K562 (cell line): ENCODE measurements around the gene SURF4. TPM values are rescaled to one million over a fixed set of nuclear protein-coding genes. Genes with fewer than 3 reads are reported as not detected.

ENCODE experiments used
- ATAC-seq: fragments of 200-7000 bp; cut with Tn5 transposase; 3 replicates; pipeline ENCODE4 v1.9.1; 2020; ENCODE audit warnings: moderate library complexity
- BruUV-seq: library from RNA; stranded (reverse); fragments of 400-500 nt; replicated peaks from 2 replicates; lab custom pipeline; 2021; lab: Mats Ljungman, UMichigan
- CTCF ChIA-PET: fragments of 300-600 bp; formaldehyde crosslinking; extraction: SDS; loops from one replicate; lab custom pipeline; 2021; ENCODE audit warnings: low intra/inter-chr PET ratio; lab: Yijun Ruan, JAX
- POLR2A ChIA-PET: fragments of 300-600, 350-650 bp; sonication (Branson Sonifier 250); formaldehyde crosslinking; extraction: SDS; loops from one replicate; lab custom pipeline; 2021; ENCODE audit warnings: antibody characterized with exemption, inconsistent platforms; lab: Yijun Ruan, JAX
- DNase-seq, 4 experiments: peaks; one replicate each; pipeline versions ENCODE4 v3.0.0 to v3.0.0-alpha.2; 2011 to 2018; ENCODE audit warnings: low spot score in 3 of 4, mixed read lengths in 3 of 4; ENCODE audit errors: extremely low read depth in 1 of 4
- FAIRE-seq: peaks from 2 replicates; lab custom pipeline; 2011; peaks lifted over from hg19 to GRCh38; lab: Jason Lieb, UNC
- H2AFZ ChIP-seq: 2 replicates; pipeline ENCODE4 v1.6.0; 2011; ENCODE audit warnings: low read depth, low read length, control low read depth, inconsistent platforms
- H3K27ac ChIP-seq: fragments of 200-600 bp; 3 replicates; pipeline ENCODE4 v1.8.0; 2011; ENCODE audit warnings: low read depth, mild to moderate bottlenecking, control low read depth, inconsistent platforms, low read length, moderate library complexity, mixed read lengths; ENCODE audit errors: extremely low read depth
- H3K27me3 ChIP-seq, 2 experiments: fragments of 300-600 bp in 1 of 2; 2 replicates in 1 of 2; 3 replicates in 1 of 2; pipeline versions ENCODE4 v1.6.0 to v1.8.0; 2011; ENCODE audit warnings: inconsistent platforms in 2 of 2, low read length in 2 of 2, mild to moderate bottlenecking in 1 of 2, mixed read lengths in 1 of 2, moderate library complexity in 1 of 2; ENCODE audit not compliant: control insufficient read depth in 2 of 2, insufficient read depth in 2 of 2
- H3K36me3 ChIP-seq: fragments of 300-600 bp; 3 replicates; pipeline ENCODE4 v1.8.0; 2011; ENCODE audit warnings: mild to moderate bottlenecking, low read length, inconsistent platforms; ENCODE audit not compliant: control insufficient read depth, insufficient read depth
- H3K4me1 ChIP-seq, 2 experiments: fragments of 200-600 bp in 1 of 2; replicated peaks in 1 of 2; 2 replicates in 1 of 2; 3 replicates in 1 of 2; pipeline versions ENCODE4 v1.5.1 to v1.8.0; 2011; ENCODE audit warnings: inconsistent platforms in 2 of 2, low read length in 2 of 2, mild to moderate bottlenecking in 1 of 2, mixed read lengths in 1 of 2, moderate library complexity in 1 of 2; ENCODE audit not compliant: control insufficient read depth in 2 of 2, insufficient read depth in 2 of 2
- H3K4me2 ChIP-seq: 2 replicates; pipeline ENCODE4 v1.6.1; 2011; ENCODE audit warnings: low read length, control low read depth, inconsistent platforms, mixed read lengths; ENCODE audit not compliant: insufficient read depth
- H3K4me3 ChIP-seq: fragments of 200-600 bp; sonication (generic), shearing (Covaris generic); 2 replicates; pipeline ENCODE4 v1.5.1; 2016; ENCODE audit warnings: control low read depth, inconsistent platforms
- H3K79me2 ChIP-seq: fragments of 200-600 bp; 3 replicates; pipeline ENCODE4 v1.8.0; 2011; ENCODE audit warnings: low read length, inconsistent platforms; ENCODE audit not compliant: control insufficient read depth, insufficient read depth
- H3K9ac ChIP-seq, 2 experiments: 2 replicates each; pipeline versions ENCODE4 v1.6.0 to v1.6.1; 2011; ENCODE audit warnings: low read depth in 2 of 2, low read length in 2 of 2, control low read depth in 1 of 2, inconsistent platforms in 1 of 2, mild to moderate bottlenecking in 1 of 2, mixed read lengths in 1 of 2; ENCODE audit not compliant: insufficient read depth in 1 of 2
- H3K9me1 ChIP-seq: one replicate; pipeline ENCODE4 v1.6.0; 2011; ENCODE audit warnings: inconsistent platforms, mild to moderate bottlenecking, low read length, moderate library complexity; ENCODE audit not compliant: control insufficient read depth, insufficient read depth
- H3K9me3 ChIP-seq: replicated peaks from 2 replicates; pipeline ENCODE4 v1.5.1; 2011; ENCODE audit warnings: low read depth, low read length, inconsistent platforms; ENCODE audit not compliant: control insufficient read depth, insufficient read depth
- H4K20me1 ChIP-seq: replicated peaks from 2 replicates; pipeline ENCODE4 v1.6.1; 2011; ENCODE audit warnings: low read length, inconsistent platforms, mixed read lengths; ENCODE audit not compliant: control insufficient read depth, insufficient read depth
- NR2C1 ChIP-seq, 2 experiments: fragments of 450-650 bp; IDR thresholded peaks; 2 replicates each; pipeline ENCODE4 v1.6.1; 2017; ENCODE audit warnings: mild to moderate bottlenecking in 2 of 2, antibody characterized with exemption in 1 of 2, inconsistent platforms in 1 of 2, missing compliant biosample characterization in 1 of 2, missing genetic modification characterization in 1 of 2
- POLR2A ChIP-seq: fragments of 450-650 bp; conservative IDR thresholded peaks from 2 replicates; pipeline ENCODE4 v1.6.1; 2016
- POLR2G ChIP-seq: fragments of 200-400 bp; formaldehyde crosslinking; IDR thresholded peaks from 2 replicates; pipeline ENCODE4 v1.6.1; 2017; ENCODE audit warnings: low read depth, mild to moderate bottlenecking, antibody characterized with exemption, low read length, moderate library complexity
- TAF15 ChIP-seq: fragments of 200-400 bp; formaldehyde crosslinking; IDR thresholded peaks from 2 replicates; pipeline ENCODE4 v1.6.1; 2017; ENCODE audit warnings: mild to moderate bottlenecking, low read depth, low read length, moderate library complexity
- WGBS: fragments of 100-300 bp; shearing (Covaris generic); methylation state at CpG from one replicate; pipeline ENCODE4 v1.1.6; 2016; ENCODE audit warnings: low coverage, mixed read lengths; ENCODE audit not compliant: insufficient coverage; ENCODE audit errors: missing lambda C conversion rate; 5-methylcytosine and 5-hydroxymethylcytosine counted together
- in situ Hi-C: fragments of 300-500 bp; cut with MboI; formaldehyde crosslinking; loops from 4 replicates; pipeline ENCODE4 v1.15.0; 2018; ENCODE audit warnings: inconsistent platforms, mixed read lengths
- intact Hi-C: fragments of 100-400 bp; cut with micrococcal nuclease; formaldehyde crosslinking; loops from 2 replicates; pipeline ENCODE4 v1.14.2; 2022
- polyA plus RNA-seq, 8 experiments: library from polyadenylated mRNA; depleted of rRNA in 4 of 8; stranded (reverse) in 5 of 8; unstranded in 3 of 8; fragments of >200 nt; fragmentation: Nextera tagmentation in 2 of 8; fragmentation: Illumina TruSeq in 1 of 8; extraction: Ambion mirVana in 2 of 8; extraction: Trizol in 1 of 8; gene quantifications; 2 replicates each; pipeline versions ENCODE4 v1.2.1 to v1.2.3, GENCODE V29; 2011 to 2014; ENCODE audit warnings: inconsistent platforms in 1 of 8, missing spikeins in 1 of 8
- total RNA-seq, 7 experiments: library from RNA; depleted of rRNA in 6 of 7; stranded (reverse); fragments of >200 nt in 6 of 7; fragmentation: Illumina TruSeq in 2 of 7; extraction: Trizol in 2 of 7; gene quantifications; 2 replicates each; pipeline versions ENCODE4 v1.2.1 to v1.2.3, GENCODE V29; 2011 to 2021; ENCODE audit warnings: low replicate concordance in 1 of 7
- TF ChIP-seq, protein P1 (sequence below): sonication (generic); formaldehyde crosslinking; IDR thresholded peaks from 2 replicates; pipeline ENCODE4 v1.5.0; 2020; ENCODE audit warnings: missing genetic modification reagents

The SURF4 gene
- total and polyA plus RNA-seq, 9 of the 15 experiments (the other 6 are each of a cell fraction or from before 2014, with no cell fraction given): 8.4 to 176 (median 130) TPM

DNA sequence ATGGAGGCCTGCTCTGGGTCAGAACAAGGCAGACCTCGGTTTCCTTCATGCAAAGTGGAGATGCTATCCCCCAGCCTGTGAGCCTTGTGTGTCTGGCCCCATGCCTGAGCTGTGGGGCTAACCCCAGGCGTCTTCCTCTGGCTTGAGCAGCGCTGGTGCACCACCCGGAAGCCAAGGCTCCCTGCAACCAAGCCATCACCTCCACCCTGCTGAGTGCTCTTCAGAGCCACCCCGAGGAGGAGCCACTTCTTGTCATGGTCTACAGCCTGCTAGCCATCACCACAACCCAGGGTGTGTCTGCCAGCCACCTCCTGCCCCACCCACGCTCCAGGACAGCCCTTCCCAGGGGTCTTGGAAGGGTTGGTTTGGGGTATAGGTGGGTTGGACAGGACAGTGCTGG, 25.7 kb upstream of the SURF4 start:
- Histone ChIP-seq H3K9me1 (no peaks in the 10 kb centered on the region), H3K27me3 (peaks cover 3 to 12% of the 10 kb centered on the region in 2 experiments; a peak in 2 of 5 replicates), H3K4me1 (peaks cover 0 to 19% of the 10 kb centered on the region in 2 experiments; a peak in 3 of 5 replicates), H3K9me3 (no peaks in the 10 kb centered on the region), H4K20me1 (peaks cover 9% of the 10 kb centered on the region), H3K27ac (no peak overlapping the region), H2AFZ (no peak overlapping the region), H3K9ac (peak overlapping the region in 1 of 2 experiments; percentile 43; a peak in 1 of 4 replicates), H3K79me2 (no peaks in the 10 kb centered on the region), H3K4me3 (no peak overlapping the region), H3K4me2 (no peak overlapping the region), H3K36me3 (peaks cover 35% of the 10 kb centered on the region; the same call in 2 of the 3 replicates)
- peak; percentile 55 for TF ChIP-seq POLR2G
- TF ChIP-seq TAF15: no peak
- TF ChIP-seq NR2C1 (IDR thresholded peaks at IDR 0.05): no peak
- no peak for TF ChIP-seq NR2C1 (tag; IDR thresholded peaks at IDR 0.05)
- TF ChIP-seq POLR2A: 0 out of 2 replicates have a peak, but pooled peaks have one; percentile 32
- 66% methylated on average over 6 of the region's 6 CpGs for WGBS
- POLR2A ChIA-PET: interaction anchor here (0.5 to 0.6 kb wide), 3 partner anchors 48 to 147 kb away, joined by 3 read pairs; no protein-coding TSS in a partner anchor
- DNase-seq (no peak), FAIRE-seq (no peak), ATAC-seq (no peak)
- in situ Hi-C loops (no loop called here), intact Hi-C loops (no loop called here)
- no TSS peak for BruUV-seq
- CTCF ChIA-PET: no interaction called here

DNA sequence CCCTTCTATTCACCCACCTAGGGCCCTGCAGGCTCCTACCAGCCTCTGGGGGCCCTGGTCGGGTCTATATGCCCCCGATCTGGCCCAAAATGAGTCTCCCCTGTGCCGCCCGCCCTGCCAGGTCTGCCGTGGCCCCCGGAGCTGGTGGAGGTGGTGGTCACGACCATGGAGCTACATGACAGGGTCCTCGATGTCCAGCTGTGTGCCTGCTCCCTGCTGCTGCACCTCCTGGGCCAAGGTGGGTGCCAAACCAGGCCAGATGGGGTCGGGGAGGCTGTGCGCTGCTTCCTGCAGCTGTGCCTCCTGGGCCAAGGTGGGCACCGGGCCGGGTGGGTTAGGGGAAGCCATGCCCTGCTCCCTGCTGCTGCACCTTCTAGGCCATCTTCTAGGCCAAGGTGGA, 24.4 kb upstream of the SURF4 start:
- BruUV-seq: no TSS peak
- H3K9me3 ChIP-seq: no peaks in the 10 kb centered on the region
- peaks cover 22% of the 10 kb centered on the region; the same call in 1 of the 3 replicates for H3K36me3 ChIP-seq
- CTCF ChIA-PET: no interaction called here
- intact Hi-C loops: no loop called here
- peaks cover 0 to 15% of the 10 kb centered on the region in 2 experiments; a peak in 2 of 5 replicates for H3K4me1 ChIP-seq
- peak overlapping the region in 1 of 2 experiments; percentile 56; a peak in 1 of 4 replicates for H3K9ac ChIP-seq
- no peak for DNase-seq
- H3K79me2 ChIP-seq: no peaks in the 10 kb centered on the region
- FAIRE-seq: no peak
- H3K27ac ChIP-seq: no peak overlapping the region
- H3K9me1 ChIP-seq: no peaks in the 10 kb centered on the region
- H3K27me3 ChIP-seq: peaks cover 7 to 22% of the 10 kb centered on the region in 2 experiments; a peak in 3 of 5 replicates
- no peak for ATAC-seq
- TF ChIP-seq POLR2G: peak; percentile 73
- TF ChIP-seq, protein P1, sequence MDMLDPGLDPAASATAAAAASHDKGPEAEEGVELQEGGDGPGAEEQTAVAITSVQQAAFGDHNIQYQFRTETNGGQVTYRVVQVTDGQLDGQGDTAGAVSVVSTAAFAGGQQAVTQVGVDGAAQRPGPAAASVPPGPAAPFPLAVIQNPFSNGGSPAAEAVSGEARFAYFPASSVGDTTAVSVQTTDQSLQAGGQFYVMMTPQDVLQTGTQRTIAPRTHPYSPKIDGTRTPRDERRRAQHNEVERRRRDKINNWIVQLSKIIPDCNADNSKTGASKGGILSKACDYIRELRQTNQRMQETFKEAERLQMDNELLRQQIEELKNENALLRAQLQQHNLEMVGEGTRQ (CRISPR knock-in tag): no peak
- TF ChIP-seq, all 486 proteins: peak for 1
- H3K4me3 ChIP-seq: no peak overlapping the region
- no peak overlapping the region for H3K4me2 ChIP-seq
- in situ Hi-C loops: no loop called here
- 72% methylated on average over 10 of the region's 12 CpGs for WGBS
- no peak overlapping the region for H2AFZ ChIP-seq
- H4K20me1 ChIP-seq: peaks cover 6% of the 10 kb centered on the region; the same call in 1 of the 2 replicates
- POLR2A ChIA-PET: interaction anchor here (0.6 kb wide), 1 partner anchor 11 kb away, joined by 3 read pairs; no protein-coding TSS in a partner anchor
